ENCODE results near the gene PDLIM4. TPM values are rescaled to one million over a fixed set of nuclear protein-coding genes. Genes with fewer than 3 reads are reported as not detected.

Gene PDLIM4
- total and polyA plus RNA-seq, 8 donors, result 0.83 to 10.7 (median 2.7) TPM

GRCh38 chr5:132210944-132211343, 46.6 kb upstream of the PDLIM4 start:
- DNase-seq, result no peak
- WGBS, 2 donors, result 45 to 50% methylated on average over 1 of the region's 1 CpG

GRCh38 chr5:132211787-132212186, 45.7 kb upstream of the PDLIM4 start:
- no peaks in the 10 kb centered on the region for H3K9me3 ChIP-seq
- no peak for TF ChIP-seq CTCF (IDR thresholded peaks at IDR 0.05)
- H3K27ac ChIP-seq, result no peak overlapping the region
- ATAC-seq (no peak), FAIRE-seq (no peak), DNase-seq (no peak)
- H3K36me3 ChIP-seq, result peaks cover 4 to 46% (median 14%) of the 10 kb centered on the region in 3 donors
- intact Hi-C loops (cut with DNase I), result no loop called here
- peaks cover 9 to 39% (median 15%) of the 10 kb centered on the region in 3 donors for H3K4me1 ChIP-seq
- 23 to 32% methylated on average over 1 of the region's 1 CpG for WGBS, 2 donors
- H3K27me3 ChIP-seq, result no peaks in the 10 kb centered on the region
- no peak overlapping the region for H3K4me3 ChIP-seq

More at GRCh38 chr5:132210944-132211343, 46.6 kb upstream of the PDLIM4 start:
- H3K4me1 ChIP-seq, result peaks cover 10 to 43% (median 17%) of the 10 kb centered on the region in 3 donors
- ATAC-seq, result no peak
- no peak for FAIRE-seq
- TF ChIP-seq CTCF (IDR thresholded peaks at IDR 0.05), result no peak
- intact Hi-C loops (cut with DNase I), result no loop called here
- H3K4me3 ChIP-seq, result no peak overlapping the region
- H3K27me3 ChIP-seq, result no peaks in the 10 kb centered on the region
- H3K36me3 ChIP-seq, result peaks cover 4 to 42% (median 14%) of the 10 kb centered on the region in 3 donors
- no peak overlapping the region for H3K27ac ChIP-seq
- H3K9me3 ChIP-seq, result no peaks in the 10 kb centered on the region

- no peak for TF ChIP-seq CTCF (IDR thresholded peaks at IDR 0.05)
- H3K27ac ChIP-seq, result no peak overlapping the region
- intact Hi-C loops (cut with DNase I), result no loop called here
- no peaks in the 10 kb centered on the region for H3K9me3 ChIP-seq
- DNase-seq (no peak), ATAC-seq (no peak), FAIRE-seq (no peak)
- 94 to 97% methylated on average over 7 of the region's 7 CpGs for WGBS, 2 donors
- H3K36me3 ChIP-seq, result peaks cover 4 to 39% (median 10%) of the 10 kb centered on the region in 3 donors
- no peaks in the 10 kb centered on the region for H3K27me3 ChIP-seq
- no peak overlapping the region for H3K4me3 ChIP-seq
- H3K4me1 ChIP-seq, result peaks cover 9 to 36% (median 15%) of the 10 kb centered on the region in 3 donors
These were observed 43.8 kb upstream of the PDLIM4 start for GRCh38 chr5:132213666-132214065.

GRCh38 chr5:132214491-132214890, 43.0 kb upstream of the PDLIM4 start:
- Histone ChIP-seq H3K36me3 (peaks cover 4 to 31% (median 10%) of the 10 kb centered on the region in 3 donors), H3K9me3 (no peaks in the 10 kb centered on the region), H3K4me1 (peaks cover 9 to 42% (median 15%) of the 10 kb centered on the region in 3 donors), H3K27ac (peak overlapping the region; percentile 78 to 89 (median 82)), H3K27me3 (no peaks in the 10 kb centered on the region), H3K4me3 (no peak overlapping the region)
- DNase-seq (no peak), FAIRE-seq (no peak), ATAC-seq (no peak)
- intact Hi-C loops (cut with DNase I), result no loop called here
- TF ChIP-seq CTCF (IDR thresholded peaks at IDR 0.05), result no peak
- 92 to 96% methylated on average over 4 of the region's 4 CpGs for WGBS, 2 donors

- WGBS, 2 donors, result 5 to 11% methylated on average over 5 of the region's 5 CpGs
- H3K4me3 ChIP-seq, result no peak overlapping the region
- intact Hi-C loops (cut with DNase I), result no loop called here
- H3K9me3 ChIP-seq, result no peaks in the 10 kb centered on the region
- H3K27me3 ChIP-seq, result no peaks in the 10 kb centered on the region
- peaks cover 0 to 22% (median 3%) of the 10 kb centered on the region in 3 donors for H3K36me3 ChIP-seq
- peak; percentile 88 to 98 (median 96) for DNase-seq
- H3K4me1 ChIP-seq, result peaks cover 9 to 47% (median 17%) of the 10 kb centered on the region in 3 donors
- ATAC-seq, result peak; percentile 96 to 98 (median 96)
- no peak for TF ChIP-seq CTCF (IDR thresholded peaks at IDR 0.05)
- H3K27ac ChIP-seq, result peak overlapping the region; percentile 78 to 89 (median 82)
- peak; percentile 60 for FAIRE-seq
These were observed 42.2 kb upstream of the PDLIM4 start for GRCh38 chr5:132215329-132215728.

Measured in pancreas (tissue), 10 donors.